Endothelial cell (in vitro differentiated cells): ENCODE data around the gene BCL2. TPM values are rescaled to one million over a fixed set of nuclear protein-coding genes. Genes with fewer than 3 reads are reported as not detected.
A peak's percentile ranks its signal among the peaks of the same experiment; 100 is the strongest.

Experiments
- DNase-seq: peaks from one replicate; pipeline ENCODE4 v3.0.0; 2021; ENCODE audit warnings: low spot score
- H3K27ac Mint-ChIP-seq: one replicate; pipeline ENCODE4 v1.8.0; 2021; ENCODE audit warnings: mixed read lengths, inconsistent platforms; ENCODE audit not compliant: unreplicated experiment
- H3K27me3 Mint-ChIP-seq: one replicate; pipeline ENCODE4 v1.8.0; 2021; ENCODE audit warnings: mild to moderate bottlenecking, moderate library complexity, mixed read lengths, inconsistent platforms; ENCODE audit not compliant: unreplicated experiment
- H3K36me3 Mint-ChIP-seq: one replicate; pipeline ENCODE4 v1.8.0; 2021; ENCODE audit warnings: mild to moderate bottlenecking, low read depth, mixed read lengths, inconsistent platforms; ENCODE audit not compliant: unreplicated experiment
- H3K4me1 Mint-ChIP-seq: one replicate; pipeline ENCODE4 v1.8.0; 2021; ENCODE audit warnings: mild to moderate bottlenecking, mixed read lengths, inconsistent platforms; ENCODE audit not compliant: unreplicated experiment
- H3K4me3 Mint-ChIP-seq: one replicate; pipeline ENCODE4 v1.8.0; 2021; ENCODE audit warnings: mild to moderate bottlenecking, mixed read lengths, inconsistent platforms; ENCODE audit not compliant: unreplicated experiment
- H3K9me3 Mint-ChIP-seq: one replicate; pipeline ENCODE4 v1.8.0; 2021; ENCODE audit warnings: mixed read lengths, inconsistent platforms; ENCODE audit not compliant: unreplicated experiment
- CTCF ChIP-seq: fragments of 200-600 bp; sonication (generic); IDR thresholded peaks from one replicate; pipeline ENCODE4 v1.5.0; 2021; ENCODE audit warnings: antibody characterized with exemption; ENCODE audit not compliant: unreplicated experiment
- long read RNA-seq: library from polyadenylated mRNA; unstranded; transcript quantifications from one replicate; pipeline ENCODE4 v2.0.0, GENCODE V29; 2020; ENCODE audit not compliant: unreplicated experiment
- total RNA-seq: library from RNA; stranded (reverse); fragmentation: NEBNext Ultra II Directional; extraction: Animal tissue kit (Norgen Biotek cat#: 25700); gene quantifications from one replicate; pipeline ENCODE4 v1.2.1, GENCODE V29; 2021; ENCODE audit not compliant: unreplicated experiment

The BCL2 gene
- 9.2 TPM for total RNA-seq
- long read RNA-seq = 0 reads

- Mint-ChIP-seq H3K4me3 (peak within 1 kb of the TSS; percentile 97), H3K36me3 (peaks cover 12% of the 10 kb centered on the region), H3K27ac (peak within 1 kb of the TSS; percentile 86), H3K4me1 (peaks cover 34% of the 10 kb centered on the region), H3K9me3 (no peaks in the 10 kb centered on the region), H3K27me3 (peaks cover 17% of the 10 kb centered on the region)
- TF ChIP-seq CTCF = no peak
- peak; percentile 37 for DNase-seq
Observed at GRCh38 chr18:63319383-63320122, at the start of gene BCL2. TSS of gene BCL2 (minus strand) at chr18:63319769.

- peak overlapping the region; percentile 92 for H3K4me3 Mint-ChIP-seq
- TF ChIP-seq CTCF = no peak
- no peak for DNase-seq
- peaks cover 7% of the 10 kb centered on the region for H3K27me3 Mint-ChIP-seq
- H3K9me3 Mint-ChIP-seq = no peaks in the 10 kb centered on the region
- H3K27ac Mint-ChIP-seq = peak overlapping the region; percentile 87
- peaks cover 20% of the 10 kb centered on the region for H3K4me1 Mint-ChIP-seq
- H3K36me3 Mint-ChIP-seq = peaks cover 7% of the 10 kb centered on the region
Observed at GRCh38 chr18:63368611-63369010, 49.0 kb upstream of the BCL2 start.

- Mint-ChIP-seq H3K36me3 (peaks cover 7% of the 10 kb centered on the region), H3K27me3 (peaks cover 7% of the 10 kb centered on the region), H3K4me1 (peaks cover 20% of the 10 kb centered on the region), H3K4me3 (peak within 1 kb of the TSS; percentile 93), H3K27ac (peak within 1 kb of the TSS; percentile 84), H3K9me3 (no peaks in the 10 kb centered on the region)
- peak; percentile 94 for DNase-seq
- TF ChIP-seq CTCF = no peak
Observed at GRCh38 chr18:63367053-63367953, 47.7 kb upstream of the BCL2 start, which contains the start of gene KDSR. TSS of gene KDSR (minus strand) at chr18:63367206. CDS start at chr18:63367118, 88 bp downstream.

GRCh38 chr18:63366213-63367052, 46.9 kb upstream of the BCL2 start:
- Mint-ChIP-seq H3K27ac (peak overlapping the region; percentile 84), H3K36me3 (peaks cover 10% of the 10 kb centered on the region), H3K4me3 (peak overlapping the region; percentile 93), H3K4me1 (peaks cover 20% of the 10 kb centered on the region), H3K9me3 (no peaks in the 10 kb centered on the region), H3K27me3 (peaks cover 7% of the 10 kb centered on the region)
- peak; percentile 32 for DNase-seq
- no peak for TF ChIP-seq CTCF
